ENCODE results near the gene LBH.

Gene LBH

DNA sequence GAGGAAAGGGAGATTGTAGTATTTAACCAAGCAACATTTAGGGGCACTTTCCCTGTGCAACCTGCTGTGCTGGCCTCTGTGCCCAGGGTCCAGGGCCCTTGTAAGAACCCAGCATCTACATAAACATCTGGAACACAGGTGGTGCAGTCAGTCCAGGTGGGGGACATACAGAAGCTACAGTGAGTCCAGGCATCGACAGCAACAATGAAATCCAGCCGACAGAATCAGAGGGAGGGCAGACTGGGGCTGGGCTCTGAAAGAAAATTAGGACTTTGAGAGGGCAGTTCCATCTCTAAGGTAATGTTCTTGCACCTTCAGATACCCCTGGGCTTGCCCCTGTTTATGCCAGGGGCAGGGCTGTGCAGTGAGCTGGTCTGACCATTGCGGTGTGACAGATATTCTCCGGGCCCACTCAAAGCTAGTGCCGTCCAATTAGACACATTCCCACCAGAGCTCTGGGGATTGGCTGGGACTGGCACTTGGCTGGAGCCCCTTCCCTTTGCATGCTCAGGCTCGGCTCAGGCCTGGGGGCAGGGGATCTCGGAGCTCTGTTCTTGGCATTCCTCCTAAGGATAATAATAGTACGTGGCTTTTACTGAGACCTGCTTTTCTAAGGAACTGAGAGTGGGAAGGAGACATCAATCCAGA is 5.4 kb downstream of the LBH start:
- WGBS = 93% methylated on average over 8 of the region's 8 CpGs
- Histone ChIP-seq H3K4me1 (ENCODE audit: insufficient read depth, low read length) (peaks cover 21% of the 10 kb centered on the region), H3K27ac (ENCODE audit: low read depth, low read length) (no peak overlapping the region), H3K9ac (ENCODE audit: low read depth, low read length) (no peak overlapping the region), H3K9me3 (ENCODE audit: insufficient read depth, low read depth, low read length) (no peaks in the 10 kb centered on the region), H3K27me3 (ENCODE audit: insufficient read depth, low read length) (peaks cover 20% of the 10 kb centered on the region; the same call in 1 of the 2 replicates), H3K4me3 (ENCODE audit: low read length) (no peak overlapping the region), H3K36me3 (ENCODE audit: insufficient read depth, low read length) (peaks cover 21% of the 10 kb centered on the region)

DNA sequence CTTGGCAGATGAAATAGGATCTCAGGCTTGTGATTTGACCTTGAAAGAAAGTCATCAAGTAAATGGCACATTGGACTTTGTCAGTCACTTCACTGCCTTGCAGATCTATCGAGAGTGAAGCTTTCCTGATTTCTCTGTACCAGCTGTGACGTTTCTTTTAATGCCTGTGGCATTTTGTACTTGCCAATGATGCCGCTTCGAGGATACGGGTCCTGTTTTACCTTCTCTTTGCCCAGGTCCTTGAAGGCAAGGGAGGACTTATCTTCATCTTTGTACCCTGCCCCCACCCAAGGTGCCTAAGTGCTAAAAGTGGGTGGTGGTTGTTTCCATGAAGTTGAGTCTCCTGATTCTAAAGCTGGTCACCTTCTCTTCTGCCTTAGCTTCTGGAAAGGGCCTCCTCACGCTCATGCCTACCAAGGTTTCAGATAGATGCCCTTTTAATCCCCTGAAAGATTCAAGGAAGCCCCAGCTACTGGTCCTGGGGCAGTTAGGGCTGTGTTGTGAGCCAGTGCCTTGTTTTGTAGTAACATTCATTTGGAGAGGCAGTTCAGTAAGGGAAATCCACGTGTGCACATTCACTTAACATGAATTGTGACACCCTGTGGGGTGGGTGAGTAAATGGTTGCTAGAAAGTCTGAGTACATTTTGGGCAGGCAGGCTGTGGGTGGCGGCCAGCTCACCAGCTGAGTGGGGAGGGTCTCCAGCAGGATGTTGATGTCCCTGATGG is 6.1 kb downstream of the LBH start:
- Histone ChIP-seq H3K9ac (ENCODE audit: low read depth, low read length) (no peak overlapping the region), H3K9me3 (ENCODE audit: insufficient read depth, low read depth, low read length) (no peaks in the 10 kb centered on the region), H3K4me3 (ENCODE audit: low read length) (no peak overlapping the region), H3K36me3 (ENCODE audit: insufficient read depth, low read length) (peaks cover 22% of the 10 kb centered on the region), H3K4me1 (ENCODE audit: insufficient read depth, low read length) (peaks cover 21% of the 10 kb centered on the region), H3K27me3 (ENCODE audit: insufficient read depth, low read length) (peaks cover 13% of the 10 kb centered on the region; the same call in 1 of the 2 replicates), H3K27ac (ENCODE audit: low read depth, low read length) (no peak overlapping the region)
- WGBS = 90% methylated on average over 8 of the region's 8 CpGs

DNA sequence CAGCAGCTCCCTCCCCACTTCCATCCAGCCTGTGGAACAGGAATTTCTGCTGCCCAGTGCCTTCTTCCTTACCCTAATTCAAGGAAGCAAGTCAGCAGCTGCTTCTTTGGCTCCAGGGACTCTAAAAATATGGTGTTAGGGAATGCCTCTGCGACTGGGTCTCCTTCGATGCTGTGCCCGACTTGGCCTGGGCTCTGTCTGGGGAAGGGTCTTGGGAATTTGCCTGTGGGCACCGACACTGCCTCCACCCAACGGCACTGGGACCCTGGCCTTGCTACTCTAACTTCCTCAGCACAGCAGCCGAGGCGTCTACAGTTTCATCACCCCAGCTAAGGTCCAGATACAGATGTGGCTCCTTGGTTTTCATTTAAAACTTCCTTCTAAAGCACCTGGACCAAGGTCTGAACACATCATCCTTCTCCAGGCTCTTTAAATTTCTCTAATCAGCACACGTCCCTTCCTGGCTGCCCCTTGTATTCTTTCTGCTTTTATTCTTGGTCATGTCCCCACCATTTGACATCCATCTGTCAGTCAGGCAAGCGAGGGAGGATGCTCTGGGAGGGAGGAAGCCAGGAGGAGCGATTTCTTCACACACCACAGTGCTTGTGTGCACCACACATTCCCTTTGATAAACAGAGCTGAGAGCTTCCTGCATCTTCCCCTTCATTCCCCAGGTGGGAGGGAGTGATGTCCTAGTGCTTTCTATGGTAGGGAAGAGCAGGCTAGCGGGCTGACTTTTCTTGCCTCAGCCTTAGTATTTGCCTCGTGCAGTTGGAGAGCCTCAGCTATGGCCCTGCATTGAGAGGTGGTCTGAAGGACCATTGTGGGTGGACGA is 6.8 kb downstream of the LBH start:
- 91% methylated on average over 13 of the region's 13 CpGs for WGBS
- no peak overlapping the region for H3K9ac ChIP-seq (ENCODE audit: low read depth, low read length)
- no peak overlapping the region for H3K4me3 ChIP-seq (ENCODE audit: low read length)
- no peak overlapping the region for H3K27ac ChIP-seq (ENCODE audit: low read depth, low read length)
- H3K4me1 ChIP-seq (ENCODE audit: insufficient read depth, low read length) = peaks cover 17% of the 10 kb centered on the region
- peaks cover 6% of the 10 kb centered on the region; the same call in 1 of the 2 replicates for H3K27me3 ChIP-seq (ENCODE audit: insufficient read depth, low read length)
- peaks cover 22% of the 10 kb centered on the region for H3K36me3 ChIP-seq (ENCODE audit: insufficient read depth, low read length)
- H3K9me3 ChIP-seq (ENCODE audit: insufficient read depth, low read depth, low read length) = no peaks in the 10 kb centered on the region

DNA sequence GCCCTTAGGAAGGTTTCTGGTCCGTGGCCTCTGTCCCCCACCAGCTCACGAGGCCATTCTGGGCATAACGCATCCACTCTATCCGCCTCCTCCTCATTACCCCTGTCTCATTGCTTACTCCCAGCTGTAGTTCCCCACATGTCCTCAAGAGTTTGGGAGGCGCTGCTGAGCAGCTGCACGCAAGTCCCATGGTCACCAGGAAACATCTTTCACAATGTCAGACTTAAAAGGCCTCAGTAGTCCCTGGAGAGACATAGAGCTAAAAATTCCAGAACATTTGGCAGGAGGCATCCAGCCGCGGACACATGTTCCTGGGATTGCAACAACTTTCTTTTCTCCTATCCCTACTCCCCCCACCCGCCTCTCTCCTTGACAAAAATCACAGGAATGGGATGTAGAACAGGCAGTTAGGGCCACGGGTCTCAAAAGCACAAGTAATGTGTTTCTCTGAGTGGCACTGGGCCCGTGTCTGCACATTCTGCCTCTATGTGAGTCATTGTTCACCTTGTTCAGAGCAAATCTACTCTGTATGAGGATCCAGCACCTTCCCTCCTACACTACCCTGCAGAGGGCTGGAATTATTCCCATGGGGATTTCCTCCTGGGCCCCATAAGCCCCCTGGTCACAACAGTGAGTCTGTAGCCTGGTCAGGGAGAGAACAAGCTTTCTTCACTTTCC is 8.1 kb downstream of the LBH start:
- Histone ChIP-seq H3K27me3 (ENCODE audit: insufficient read depth, low read length) (no peaks in the 10 kb centered on the region), H3K4me3 (ENCODE audit: low read length) (no peak overlapping the region), H3K4me1 (ENCODE audit: insufficient read depth, low read length) (peaks cover 8% of the 10 kb centered on the region; the same call in 1 of the 2 replicates), H3K9ac (ENCODE audit: low read depth, low read length) (no peak overlapping the region), H3K27ac (ENCODE audit: low read depth, low read length) (no peak overlapping the region), H3K9me3 (ENCODE audit: insufficient read depth, low read depth, low read length) (no peaks in the 10 kb centered on the region), H3K36me3 (ENCODE audit: insufficient read depth, low read length) (peaks cover 22% of the 10 kb centered on the region)
- 67% methylated on average over 11 of the region's 11 CpGs for WGBS

DNA sequence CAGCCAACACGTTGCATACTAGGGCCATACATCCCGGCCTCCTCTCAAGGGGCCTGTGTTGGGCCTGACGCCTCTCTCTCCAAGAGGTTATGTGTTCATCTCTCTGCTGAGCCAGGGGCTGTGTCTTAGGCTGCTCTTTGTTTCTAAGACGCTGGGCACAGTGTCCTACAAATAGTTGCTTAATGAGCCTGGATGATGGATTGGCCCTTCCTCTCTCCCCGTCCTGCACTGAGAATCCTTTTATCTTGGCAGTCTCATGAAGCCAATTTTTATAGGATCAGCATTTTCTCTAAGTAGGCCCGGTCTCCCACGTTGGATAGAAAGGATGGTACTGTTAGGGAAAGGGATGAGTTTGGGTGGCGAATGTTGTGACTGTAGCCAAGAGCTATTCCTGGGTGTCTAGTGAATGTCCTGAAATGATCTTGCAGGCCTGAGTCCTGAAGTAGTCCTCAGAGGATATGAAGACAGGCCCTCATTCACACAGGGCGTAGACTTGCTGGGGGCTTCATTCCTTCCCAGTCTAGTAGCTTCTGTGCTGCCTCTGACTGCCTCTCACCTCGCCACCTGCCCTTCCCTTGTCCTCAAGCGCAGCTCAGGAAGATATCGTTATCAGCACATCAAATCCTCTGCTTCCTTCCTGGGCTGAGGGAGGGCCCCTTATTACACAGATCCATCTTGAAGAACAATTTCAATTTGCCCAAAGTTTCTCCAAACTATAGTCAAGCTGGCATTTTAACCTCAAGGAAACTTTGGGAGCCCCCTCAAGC is 8.8 kb downstream of the LBH start:
- H3K36me3 ChIP-seq (ENCODE audit: insufficient read depth, low read length) = peaks cover 21% of the 10 kb centered on the region
- WGBS = 91% methylated on average over 12 of the region's 12 CpGs
- H3K9me3 ChIP-seq (ENCODE audit: insufficient read depth, low read depth, low read length) = no peaks in the 10 kb centered on the region
- no peaks in the 10 kb centered on the region for H3K27me3 ChIP-seq (ENCODE audit: insufficient read depth, low read length)
- H3K27ac ChIP-seq (ENCODE audit: low read depth, low read length) = no peak overlapping the region
- peaks cover 6% of the 10 kb centered on the region; the same call in 1 of the 2 replicates for H3K4me1 ChIP-seq (ENCODE audit: insufficient read depth, low read length)
- H3K9ac ChIP-seq (ENCODE audit: low read depth, low read length) = no peak overlapping the region
- H3K4me3 ChIP-seq (ENCODE audit: low read length) = no peak overlapping the region

DNA sequence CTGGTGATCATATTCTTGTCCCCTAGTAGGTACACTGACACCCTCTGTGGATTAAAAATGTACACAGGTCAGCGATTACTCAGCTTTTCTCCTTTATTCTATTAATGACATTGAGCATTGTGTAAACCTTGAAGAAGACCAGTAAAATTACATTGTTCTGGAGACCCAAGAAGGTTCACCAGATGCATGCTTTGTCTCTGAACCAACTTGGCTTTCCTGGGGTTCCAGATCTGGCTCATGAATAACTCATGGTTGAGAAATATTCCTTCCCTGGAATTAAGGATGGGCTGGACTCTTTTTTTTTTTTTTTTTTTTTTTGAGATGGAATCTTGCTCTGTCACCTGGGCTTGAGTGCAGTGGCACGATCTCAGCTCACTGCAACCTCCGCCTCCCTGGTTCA is 11.9 kb downstream of the LBH start:
- Histone ChIP-seq H3K36me3 (ENCODE audit: insufficient read depth, low read length) (peaks cover 8% of the 10 kb centered on the region), H3K9ac (ENCODE audit: low read depth, low read length) (no peak overlapping the region), H3K27ac (ENCODE audit: low read depth, low read length) (no peak overlapping the region), H3K9me3 (ENCODE audit: insufficient read depth, low read depth, low read length) (no peaks in the 10 kb centered on the region; the same call in 1 of the 2 replicates), H3K27me3 (ENCODE audit: insufficient read depth, low read length) (no peaks in the 10 kb centered on the region), H3K4me1 (ENCODE audit: insufficient read depth, low read length) (peaks cover 8% of the 10 kb centered on the region; the same call in 1 of the 2 replicates), H3K4me3 (ENCODE audit: low read length) (no peak overlapping the region)
- 95% methylated on average over 3 of the region's 3 CpGs for WGBS

DNA sequence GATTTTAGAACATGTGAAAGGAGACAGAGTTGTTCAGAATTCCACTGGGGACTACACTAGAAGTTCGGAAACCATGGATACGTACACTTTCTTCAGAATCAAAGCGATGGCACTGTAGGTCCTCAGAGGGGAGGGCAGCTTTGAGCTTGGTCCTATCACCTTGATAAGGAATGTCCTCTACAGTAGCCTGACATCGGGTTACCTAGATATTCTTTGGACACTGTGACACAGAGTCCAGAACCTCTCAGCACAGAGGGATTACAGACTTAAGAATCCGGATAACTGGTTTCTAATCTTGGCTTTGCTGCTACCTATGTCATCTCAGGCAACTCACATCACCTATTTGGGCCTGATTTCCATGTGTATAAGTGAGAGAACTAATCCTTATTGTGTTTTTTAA is 14.0 kb downstream of the LBH start:
- Histone ChIP-seq H3K27me3 (ENCODE audit: insufficient read depth, low read length) (no peaks in the 10 kb centered on the region), H3K4me1 (ENCODE audit: insufficient read depth, low read length) (peaks cover 8% of the 10 kb centered on the region), H3K9me3 (ENCODE audit: insufficient read depth, low read depth, low read length) (no peaks in the 10 kb centered on the region; the same call in 1 of the 2 replicates), H3K36me3 (ENCODE audit: insufficient read depth, low read length) (peaks cover 8% of the 10 kb centered on the region), H3K27ac (ENCODE audit: low read depth, low read length) (no peak overlapping the region), H3K4me3 (ENCODE audit: low read length) (no peak overlapping the region), H3K9ac (ENCODE audit: low read depth, low read length) (no peak overlapping the region)
- WGBS = 88% methylated on average over 5 of the region's 5 CpGs

DNA sequence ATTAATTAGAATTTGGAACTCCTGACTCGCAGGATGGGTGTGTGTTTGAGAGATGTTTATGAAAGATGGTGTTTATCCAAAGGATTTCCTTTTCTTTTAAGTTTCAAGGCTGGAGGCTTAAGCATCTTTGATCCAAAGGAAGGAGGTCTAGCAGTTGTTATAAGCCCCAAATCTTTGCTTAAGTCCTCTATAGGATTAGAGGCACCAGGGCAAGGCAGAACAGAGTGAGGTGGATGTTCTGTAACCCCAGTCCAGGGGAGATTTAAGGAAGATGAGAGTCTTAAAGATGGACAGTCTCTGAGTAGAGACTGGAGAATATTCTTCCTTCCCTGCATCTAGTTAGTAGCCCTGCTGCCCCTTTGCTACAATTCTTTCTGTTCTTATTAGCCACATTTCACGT is 17.5 kb downstream of the LBH start:
- Histone ChIP-seq H3K9me3 (ENCODE audit: insufficient read depth, low read depth, low read length) (no peaks in the 10 kb centered on the region; the same call in 1 of the 2 replicates), H3K36me3 (ENCODE audit: insufficient read depth, low read length) (peaks cover 3% of the 10 kb centered on the region; the same call in 1 of the 2 replicates), H3K9ac (ENCODE audit: low read depth, low read length) (no peak overlapping the region), H3K27ac (ENCODE audit: low read depth, low read length) (no peak overlapping the region), H3K4me1 (ENCODE audit: insufficient read depth, low read length) (peaks cover 8% of the 10 kb centered on the region), H3K27me3 (ENCODE audit: insufficient read depth, low read length) (no peaks in the 10 kb centered on the region), H3K4me3 (ENCODE audit: low read length) (no peak overlapping the region)
- WGBS = 87% methylated on average over 2 of the region's 2 CpGs

DNA sequence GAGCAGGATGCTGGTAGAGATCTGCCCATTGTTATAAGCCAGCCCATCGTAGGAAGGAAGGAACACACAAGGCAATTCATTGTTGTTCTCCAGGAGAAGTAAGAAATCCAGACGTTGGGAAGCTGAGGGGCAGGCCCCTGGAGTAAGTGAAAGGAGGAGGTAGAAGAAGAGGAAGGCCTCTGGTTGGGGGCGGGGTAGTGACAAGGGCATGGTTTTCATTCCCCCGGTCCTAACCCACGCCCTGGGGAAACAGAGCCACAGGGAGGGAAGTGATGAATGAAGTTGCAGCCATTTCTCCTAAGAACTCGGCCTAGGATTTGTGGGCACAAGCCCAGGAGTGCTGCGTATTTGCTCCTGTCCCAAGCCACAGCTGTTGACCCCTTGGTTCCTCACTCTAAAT is 18.0 kb downstream of the LBH start:
- Histone ChIP-seq H3K9ac (ENCODE audit: low read depth, low read length) (no peak overlapping the region), H3K27me3 (ENCODE audit: insufficient read depth, low read length) (no peaks in the 10 kb centered on the region), H3K4me3 (ENCODE audit: low read length) (no peak overlapping the region), H3K4me1 (ENCODE audit: insufficient read depth, low read length) (peaks cover 5% of the 10 kb centered on the region; the same call in 1 of the 2 replicates), H3K27ac (ENCODE audit: low read depth, low read length) (no peak overlapping the region), H3K9me3 (ENCODE audit: insufficient read depth, low read depth, low read length) (no peaks in the 10 kb centered on the region; the same call in 1 of the 2 replicates), H3K36me3 (ENCODE audit: insufficient read depth, low read length) (peaks cover 3% of the 10 kb centered on the region; the same call in 1 of the 2 replicates)
- WGBS = 76% methylated on average over 7 of the region's 7 CpGs

DNA sequence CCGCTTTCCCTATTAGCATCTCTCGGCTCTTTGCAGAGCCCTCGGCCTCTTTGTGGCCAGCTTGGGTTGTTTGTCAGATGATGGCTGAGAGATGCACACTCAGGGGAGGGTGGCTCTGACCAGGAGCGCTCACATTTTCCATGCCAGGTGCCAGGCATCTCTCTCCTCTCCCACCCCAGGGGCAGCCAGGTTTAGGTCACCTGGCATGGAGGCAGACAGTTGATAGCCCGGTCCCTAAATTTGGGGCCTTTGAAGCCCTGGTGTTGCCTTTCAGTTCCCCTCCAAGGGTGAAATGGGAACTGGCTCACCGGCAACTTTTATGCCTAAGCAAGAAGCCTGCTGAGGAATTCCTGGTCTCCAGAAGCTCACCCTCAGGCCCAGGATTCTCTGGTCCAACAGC is 19.1 kb downstream of the LBH start:
- Histone ChIP-seq H3K4me1 (ENCODE audit: insufficient read depth, low read length) (peaks cover 2% of the 10 kb centered on the region; the same call in 1 of the 2 replicates), H3K9ac (ENCODE audit: low read depth, low read length) (no peak overlapping the region), H3K9me3 (ENCODE audit: insufficient read depth, low read depth, low read length) (no peaks in the 10 kb centered on the region; the same call in 1 of the 2 replicates), H3K4me3 (ENCODE audit: low read length) (no peak overlapping the region), H3K36me3 (ENCODE audit: insufficient read depth, low read length) (peaks cover 3% of the 10 kb centered on the region; the same call in 1 of the 2 replicates), H3K27me3 (ENCODE audit: insufficient read depth, low read length) (no peaks in the 10 kb centered on the region), H3K27ac (ENCODE audit: low read depth, low read length) (no peak overlapping the region)
- 98% methylated on average over 6 of the region's 6 CpGs for WGBS

Data from HUES64 (cell line).